Kidney (tissue), 14 donors: Measurements from ENCODE around the gene KMT2C. TPM values are rescaled to one million over a fixed set of nuclear protein-coding genes. Genes with fewer than 3 reads are reported as not detected.

Experiments
- DNase-seq, 5 donors: peaks; one replicate each; pipeline ENCODE4 v3.0.0-alpha.2; 2013 to 2020
- FAIRE-seq: peaks from 2 replicates; lab custom pipeline; 2012; peaks lifted over from hg19 to GRCh38; lab: Jason Lieb, UNC
- H3K27ac ChIP-seq, 2 donors: one replicate each; pipeline ENCODE4 v1.7.0; 2013; ENCODE audit warnings: low read depth in 2 of 2, low read length in 2 of 2, inconsistent platforms in 1 of 2
- H3K27me3 ChIP-seq: one replicate; pipeline ENCODE4 v1.7.1; 2013; ENCODE audit warnings: low read length, inconsistent platforms; ENCODE audit not compliant: control insufficient read depth, insufficient read depth
- H3K36me3 ChIP-seq, 3 donors: one replicate each; pipeline versions ENCODE4 v1.7.0 to v1.7.1; 2013; ENCODE audit warnings: low read length in 3 of 3, control low read depth in 1 of 3, inconsistent platforms in 1 of 3; ENCODE audit not compliant: insufficient read depth in 3 of 3, control insufficient read depth in 2 of 3
- H3K4me1 ChIP-seq, 3 donors: one replicate each; pipeline versions ENCODE4 v1.7.0 to v1.7.1; 2013; ENCODE audit warnings: low read length in 3 of 3, inconsistent platforms in 1 of 3, low read depth in 1 of 3; ENCODE audit not compliant: control insufficient read depth in 2 of 3, insufficient read depth in 2 of 3
- H3K4me3 ChIP-seq, 3 donors: one replicate each; pipeline versions ENCODE4 v1.7.0 to v1.8.1; 2013; ENCODE audit warnings: low read length in 3 of 3, control low read depth in 1 of 3, inconsistent platforms in 1 of 3
- H3K9ac ChIP-seq, 3 donors: one replicate each; pipeline versions ENCODE4 v1.7.0 to v1.7.1; 2013; ENCODE audit warnings: low read length in 3 of 3, control low read depth in 1 of 3, inconsistent platforms in 1 of 3
- H3K9me3 ChIP-seq, 3 donors: one replicate each; pipeline versions ENCODE4 v1.7.0 to v1.7.1; 2013; ENCODE audit warnings: low read length in 3 of 3, control low read depth in 1 of 3, inconsistent platforms in 1 of 3; ENCODE audit not compliant: control insufficient read depth in 2 of 3, insufficient read depth in 1 of 3
- intact Hi-C: fragments of 100-400 bp; cut with DNase I; formaldehyde crosslinking; loops from one replicate; pipeline ENCODE4 v1.11.1; 2022
- polyA plus RNA-seq: library from polyadenylated mRNA; stranded (reverse); fragments of 350-450 nt; fragmentation: Illumina TruSeq; extraction: RNeasy Lipid Tissue Mini Kit (QIAGEN cat#74804); gene quantifications from one replicate; pipeline ENCODE4 v1.2.3, GENCODE V29; 2014; ENCODE audit warnings: low read depth, low replicate concordance; ENCODE audit not compliant: insufficient read depth
- total RNA-seq: library from RNA; stranded (reverse); fragmentation: NEBNext Ultra II Directional; extraction: Animal tissue kit (Norgen Biotek cat#: 25700); gene quantifications from one replicate; pipeline ENCODE4 v1.2.1, GENCODE V29; 2021
- TF ChIP-seq, protein P1 (sequence below): IDR thresholded peaks from 3 replicates; pipeline ENCODE4 v1.5.1; 2012; ENCODE audit warnings: mild to moderate bottlenecking, moderate library complexity, borderline replicate concordance; ENCODE audit not compliant: insufficient read depth; ENCODE audit errors: extremely low read depth
- donor health status: control.
- donor health status: control.
- donor health status: control.
- donor health status: control.
- donor health status: control.
- donor health status: DM: yes; HTN: yes; CAD: no.
- donor health status: Normal renal cell carcinoma (clear cell type).

The KMT2C gene
- total and polyA plus RNA-seq, 2 donors from 2014 or later: 4.8 to 102 TPM

DNA sequence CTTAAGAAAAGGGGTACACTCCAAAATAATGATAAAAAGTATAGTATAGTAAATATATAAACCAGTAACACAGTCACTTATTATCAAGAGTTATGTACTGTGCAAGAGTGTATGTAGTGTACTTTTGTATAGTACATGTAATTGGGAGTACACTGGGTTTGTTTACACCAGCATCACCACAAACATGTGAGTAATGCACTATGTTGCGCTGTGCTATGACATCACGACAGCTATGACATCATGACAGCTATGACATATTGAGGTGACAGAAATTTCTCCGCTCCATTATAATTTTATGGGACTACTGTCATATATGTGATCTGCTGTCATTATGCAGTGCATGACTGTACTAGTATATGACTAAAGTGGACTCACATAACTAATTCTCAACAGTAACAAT is 84.6 kb downstream of the KMT2C start:
- intact Hi-C loops: no loop called here
- TF ChIP-seq, protein P1, sequence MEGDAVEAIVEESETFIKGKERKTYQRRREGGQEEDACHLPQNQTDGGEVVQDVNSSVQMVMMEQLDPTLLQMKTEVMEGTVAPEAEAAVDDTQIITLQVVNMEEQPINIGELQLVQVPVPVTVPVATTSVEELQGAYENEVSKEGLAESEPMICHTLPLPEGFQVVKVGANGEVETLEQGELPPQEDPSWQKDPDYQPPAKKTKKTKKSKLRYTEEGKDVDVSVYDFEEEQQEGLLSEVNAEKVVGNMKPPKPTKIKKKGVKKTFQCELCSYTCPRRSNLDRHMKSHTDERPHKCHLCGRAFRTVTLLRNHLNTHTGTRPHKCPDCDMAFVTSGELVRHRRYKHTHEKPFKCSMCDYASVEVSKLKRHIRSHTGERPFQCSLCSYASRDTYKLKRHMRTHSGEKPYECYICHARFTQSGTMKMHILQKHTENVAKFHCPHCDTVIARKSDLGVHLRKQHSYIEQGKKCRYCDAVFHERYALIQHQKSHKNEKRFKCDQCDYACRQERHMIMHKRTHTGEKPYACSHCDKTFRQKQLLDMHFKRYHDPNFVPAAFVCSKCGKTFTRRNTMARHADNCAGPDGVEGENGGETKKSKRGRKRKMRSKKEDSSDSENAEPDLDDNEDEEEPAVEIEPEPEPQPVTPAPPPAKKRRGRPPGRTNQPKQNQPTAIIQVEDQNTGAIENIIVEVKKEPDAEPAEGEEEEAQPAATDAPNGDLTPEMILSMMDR: no peak
- H3K4me1 ChIP-seq: peaks cover 0 to 3% (median 0%) of the 10 kb centered on the region in 3 donors
- FAIRE-seq (no peak), DNase-seq (no peak)
- peaks cover 0 to 11% (median 4%) of the 10 kb centered on the region in 3 donors for H3K36me3 ChIP-seq
- H3K27me3 ChIP-seq: no peaks in the 10 kb centered on the region
- no peak overlapping the region for H3K9ac ChIP-seq
- peaks cover 0 to 2% (median 0%) of the 10 kb centered on the region in 3 donors for H3K9me3 ChIP-seq
- H3K4me3 ChIP-seq: no peak overlapping the region
- no peak overlapping the region for H3K27ac ChIP-seq

DNA sequence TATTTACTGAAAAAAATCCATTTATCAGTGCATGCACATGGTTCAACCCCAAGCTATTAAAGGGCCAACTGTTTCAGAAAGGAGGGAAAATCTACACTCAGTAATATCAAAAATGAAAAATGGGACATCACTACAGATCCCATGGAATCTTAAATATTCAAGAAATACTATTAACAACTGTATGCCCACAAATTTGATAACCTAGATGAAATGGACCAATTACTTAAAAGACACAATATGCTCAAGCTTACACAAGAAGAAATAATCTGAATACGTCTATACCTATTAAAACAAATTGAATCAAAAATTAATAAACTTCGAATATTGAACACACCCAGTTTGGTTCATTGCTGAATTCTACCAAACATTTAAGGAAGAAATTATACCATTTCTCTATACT is 87.9 kb downstream of the KMT2C start:
- H3K4me3 ChIP-seq: no peak overlapping the region
- no peak overlapping the region for H3K9ac ChIP-seq
- peaks cover 0 to 11% (median 4%) of the 10 kb centered on the region in 3 donors for H3K36me3 ChIP-seq
- H3K9me3 ChIP-seq: peaks cover 0 to 2% (median 0%) of the 10 kb centered on the region in 3 donors
- H3K27ac ChIP-seq: no peak overlapping the region
- H3K27me3 ChIP-seq: no peaks in the 10 kb centered on the region
- DNase-seq (no peak), FAIRE-seq (no peak)
- no peaks in the 10 kb centered on the region for H3K4me1 ChIP-seq
- TF ChIP-seq, protein P1: no peak
- intact Hi-C loops: no loop called here

DNA sequence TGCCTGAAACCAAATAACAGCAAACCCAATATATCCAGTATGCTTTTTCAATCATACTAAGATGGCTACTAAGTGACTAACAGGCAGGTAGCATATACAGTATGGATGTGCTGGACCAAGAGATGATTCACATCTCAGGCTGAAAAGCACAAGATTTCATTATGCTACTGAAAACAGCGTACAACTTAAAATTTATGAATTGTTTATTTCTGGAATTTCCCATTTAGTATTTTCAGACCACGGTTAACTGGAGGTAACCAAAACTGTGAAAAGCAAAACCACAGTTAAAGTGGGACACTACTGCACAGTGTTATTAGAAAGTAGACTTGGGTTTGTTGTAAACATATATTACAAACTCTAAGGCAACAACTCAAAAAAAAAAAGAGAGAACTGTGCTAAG is 91.5 kb downstream of the KMT2C start:
- no peaks in the 10 kb centered on the region for H3K27me3 ChIP-seq
- H3K9ac ChIP-seq: no peak overlapping the region
- FAIRE-seq (no peak), DNase-seq (no peak)
- peaks cover 0 to 5% (median 2%) of the 10 kb centered on the region in 3 donors for H3K4me1 ChIP-seq
- TF ChIP-seq, protein P1: no peak
- H3K27ac ChIP-seq: no peak overlapping the region
- H3K36me3 ChIP-seq: peaks cover 0 to 8% (median 2%) of the 10 kb centered on the region in 3 donors
- no peak overlapping the region for H3K4me3 ChIP-seq
- intact Hi-C loops: no loop called here
- H3K9me3 ChIP-seq: peaks cover 0 to 2% (median 0%) of the 10 kb centered on the region in 3 donors

DNA sequence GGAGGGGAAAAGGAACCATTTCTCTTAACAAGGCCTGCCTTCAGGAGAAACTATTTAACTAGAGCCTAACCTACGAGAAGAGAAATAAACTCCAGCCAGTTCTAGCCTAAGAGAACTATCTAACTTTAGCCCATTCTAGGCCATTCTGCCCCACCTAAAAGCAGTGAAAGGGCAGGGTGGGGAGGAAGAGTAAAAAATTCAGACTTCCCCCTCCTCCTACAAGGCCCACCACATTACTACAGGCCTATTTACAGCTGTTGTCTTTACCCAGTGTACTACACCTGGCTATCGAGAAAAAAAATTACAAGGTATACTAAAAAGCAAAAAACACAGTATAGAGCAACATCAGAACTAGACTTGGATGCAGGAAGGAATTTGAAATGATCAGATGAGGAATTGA is 93.0 kb downstream of the KMT2C start:
- TF ChIP-seq, protein P1: no peak
- intact Hi-C loops: no loop called here

More for the DNA sequence above, 93.0 kb downstream of the KMT2C start:
- no peak for DNase-seq
- Histone ChIP-seq H3K27ac (no peak overlapping the region), H3K27me3 (no peaks in the 10 kb centered on the region), H3K36me3 (peaks cover 0 to 4% (median 2%) of the 10 kb centered on the region in 3 donors), H3K9me3 (peaks cover 0 to under 1% (median 0%) of the 10 kb centered on the region in 3 donors), H3K9ac (no peak overlapping the region), H3K4me1 (peaks cover 0 to 5% (median 2%) of the 10 kb centered on the region in 3 donors), H3K4me3 (no peak overlapping the region)
- FAIRE-seq: no peak
